HCT116 (cell line): ENCODE results near the gene STK17A.

ENCODE experiments used
- ATF3 ChIP-seq: IDR thresholded peaks from 2 replicates; pipeline ENCODE4 v1.6.1; 2012
- CEBPB ChIP-seq: IDR thresholded peaks from 2 replicates; pipeline ENCODE4 v1.6.1; 2012; ENCODE audit warnings: low read depth
- CTCF ChIP-seq, 3 experiments: fragments of 200-600 bp in 1 of 3; sonication (generic) in 1 of 3; IDR thresholded peaks in 2 of 3; conservative IDR thresholded peaks in 1 of 3; 2 replicates each; pipeline ENCODE4 v1.5.1; 2012 to 2017; ENCODE audit warnings: low read depth in 2 of 3, low read length in 2 of 3, antibody characterized with exemption in 1 of 3, borderline replicate concordance in 1 of 3, control low read depth in 1 of 3, mild to moderate bottlenecking in 1 of 3, mixed read lengths in 1 of 3, mixed run types in 1 of 3, moderate library complexity in 1 of 3; ENCODE audit not compliant: insufficient read depth in 1 of 3
- EZH2 ChIP-seq: fragments of 200-600 bp; sonication (generic); IDR thresholded peaks from 2 replicates; pipeline ENCODE4 v1.6.1; 2017; ENCODE audit warnings: antibody characterized with exemption, mixed run types
- JUND ChIP-seq: IDR thresholded peaks from 2 replicates; pipeline ENCODE4 v1.6.1; 2012
- POLR2A ChIP-seq: IDR thresholded peaks from 2 replicates; pipeline ENCODE4 v1.7.0; 2011; ENCODE audit warnings: borderline replicate concordance; ENCODE audit not compliant: insufficient read depth, insufficient read length; ENCODE audit errors: extremely low read depth
- RAD21 ChIP-seq: IDR thresholded peaks from 2 replicates; pipeline ENCODE4 v1.6.1; 2012; ENCODE audit warnings: low read depth, mild to moderate bottlenecking
- SIN3A ChIP-seq: IDR thresholded peaks from 2 replicates; pipeline ENCODE4 v1.6.1; 2012; ENCODE audit warnings: low read depth
- TCF7L2 ChIP-seq: IDR thresholded peaks from 2 replicates; pipeline ENCODE4 v1.7.0; 2011; ENCODE audit warnings: borderline replicate concordance, inconsistent platforms; ENCODE audit not compliant: insufficient read depth, insufficient read length; ENCODE audit errors: extremely low read depth
- YY1 ChIP-seq: IDR thresholded peaks from 2 replicates; pipeline ENCODE4 v1.6.1; 2011; ENCODE audit warnings: low read length, low read depth, moderate library complexity, mild to moderate bottlenecking; ENCODE audit not compliant: insufficient replicate concordance; ENCODE audit errors: extremely low read depth
- ZFX ChIP-seq: fragments of 450-650 bp; IDR thresholded peaks from 2 replicates; pipeline ENCODE4 v1.6.1; 2017

GRCh38 chr7:43540471-43540870 lies 42.4 kb upstream of the STK17A start:
- TF ChIP-seq ZFX (no peak), CEBPB (no peak), JUND (no peak), CTCF (IDR thresholded peaks at IDR 0.05 in 2 of 3, conservative IDR thresholded peaks at IDR 0.05 in 1 of 3; ENCODE audit: borderline replicate concordance in 1 of 3, insufficient read depth in 1 of 3, low read depth in 2 of 3, low read length in 2 of 3) (no peak), SIN3A (no peak), TCF7L2 (no peak), POLR2A (no peak), RAD21 (no peak), YY1 (no peak), EZH2 (no peak), ATF3 (no peak)
